Fibroblast of mammary gland (primary cell): ENCODE measurements around the gene SLC4A1AP.
A peak's percentile ranks its signal among the peaks of the same experiment; 100 is the strongest.

Experiments
- DNase-seq: peaks from one replicate; pipeline ENCODE4 v3.0.0-alpha.2; 2010; ENCODE audit warnings: low read depth
- H3K4me3 ChIP-seq: 2 replicates; pipeline ENCODE4 v1.5.1; 2011; ENCODE audit warnings: low read depth, mild to moderate bottlenecking, low read length, moderate library complexity; ENCODE audit not compliant: control insufficient read depth
- CTCF ChIP-seq: conservative IDR thresholded peaks from 2 replicates; pipeline ENCODE4 v1.5.1; 2011; ENCODE audit warnings: low read depth, low read length, inconsistent platforms; ENCODE audit not compliant: control insufficient read depth, insufficient read depth

The SLC4A1AP gene

GRCh38 chr2:27703638-27704341 lies 40.1 kb downstream of the SLC4A1AP start:
- TF ChIP-seq CTCF, result peak; percentile 93
- peak; percentile 93 for DNase-seq
- no peak overlapping the region for H3K4me3 ChIP-seq

GRCh38 chr2:27704342-27704876 lies 40.7 kb downstream of the SLC4A1AP start:
- TF ChIP-seq CTCF, result no peak
- DNase-seq, result no peak

GRCh38 chr2:27705851-27706622 lies 42.3 kb downstream of the SLC4A1AP start:
- H3K4me3 ChIP-seq, result no peak overlapping the region
- peak; percentile 98 for DNase-seq
- TF ChIP-seq CTCF, result no peak

More at GRCh38 chr2:27704342-27704876, 40.7 kb downstream of the SLC4A1AP start:
- no peak overlapping the region for H3K4me3 ChIP-seq

GRCh38 chr2:27707462-27708256 lies 44.0 kb downstream of the SLC4A1AP start:
- peak; percentile 43 for DNase-seq
- no peak overlapping the region for H3K4me3 ChIP-seq
- TF ChIP-seq CTCF, result no peak

- H3K4me3 ChIP-seq, result no peak overlapping the region
- no peak for TF ChIP-seq CTCF
- no peak for DNase-seq
These were observed 44.6 kb downstream of the SLC4A1AP start for GRCh38 chr2:27708257-27708654.

GRCh38 chr2:27708666-27709065 lies 45.0 kb downstream of the SLC4A1AP start:
- no peak overlapping the region for H3K4me3 ChIP-seq
- no peak for TF ChIP-seq CTCF
- no peak for DNase-seq
